ENCODE measurements around the gene CERS4. TPM values are rescaled to one million over a fixed set of nuclear protein-coding genes. Genes with fewer than 3 reads are reported as not detected.
A peak's percentile ranks its signal among the peaks of the same experiment; 100 is the strongest.

Gene CERS4
- total RNA-seq, 1 experiment from 2014 or later = 4.8 TPM

- Histone ChIP-seq H3K27me3 (replicated peaks; ENCODE audit: insufficient read depth, low read depth, low read length, poor library complexity) (no peaks in the 10 kb centered on the region), H3K27ac (ENCODE audit: low read depth, low read length, poor library complexity, severe bottlenecking) (no peak overlapping the region), H3K36me3 (ENCODE audit: insufficient read depth, low read length, poor library complexity, severe bottlenecking) (peaks cover 8% of the 10 kb centered on the region), H3K4me3 (ENCODE audit: low read depth, low read length, poor library complexity, severe bottlenecking) (no peak overlapping the region), H3K9me3 (ENCODE audit: low read depth, low read length, poor library complexity, severe bottlenecking) (no peaks in the 10 kb centered on the region), H3K4me1 (ENCODE audit: insufficient read depth, low read length, poor library complexity, severe bottlenecking) (peaks cover 8% of the 10 kb centered on the region)
- BruUV-seq (replicated peaks) = no TSS peak
- DNase-seq (ENCODE audit: low spot score) = no peak
- ChIA-PET POLR2A (ENCODE audit: low non-redundant PET) (no interaction called here), CTCF (no interaction called here)
- intact Hi-C loops (cut with micrococcal nuclease; ENCODE audit: unreplicated experiment) = no loop called here
- TF ChIP-seq EZH2 (IDR thresholded peaks at IDR 0.05; ENCODE audit: borderline replicate concordance, low read depth, low read length, poor library complexity, severe bottlenecking) (no peak), CTCF (conservative IDR thresholded peaks at IDR 0.05; ENCODE audit: low read depth, low read length) (no peak)
These were observed 93.6 kb downstream of the CERS4 start for GRCh38 chr19:8302734-8303133.

- CTCF ChIA-PET = no interaction called here
- BruUV-seq (replicated peaks) = no TSS peak
These were observed 95.9 kb downstream of the CERS4 start for GRCh38 chr19:8304841-8305621.

GRCh38 chr19:8305798-8306197, 96.6 kb downstream of the CERS4 start:
- peaks cover 13% of the 10 kb centered on the region for H3K36me3 ChIP-seq (ENCODE audit: insufficient read depth, low read length, poor library complexity, severe bottlenecking)
- H3K27me3 ChIP-seq (replicated peaks; ENCODE audit: insufficient read depth, low read depth, low read length, poor library complexity) = no peaks in the 10 kb centered on the region
- TF ChIP-seq CTCF (conservative IDR thresholded peaks at IDR 0.05; ENCODE audit: low read depth, low read length) (no peak), EZH2 (IDR thresholded peaks at IDR 0.05; ENCODE audit: borderline replicate concordance, low read depth, low read length, poor library complexity, severe bottlenecking) (no peak)
- POLR2A ChIA-PET (ENCODE audit: low non-redundant PET) = no interaction called here
- H3K4me1 ChIP-seq (ENCODE audit: insufficient read depth, low read length, poor library complexity, severe bottlenecking) = peaks cover 15% of the 10 kb centered on the region
- no peaks in the 10 kb centered on the region for H3K9me3 ChIP-seq (ENCODE audit: low read depth, low read length, poor library complexity, severe bottlenecking)
- BruUV-seq (replicated peaks) = no TSS peak
- no peak overlapping the region for H3K4me3 ChIP-seq (ENCODE audit: low read depth, low read length, poor library complexity, severe bottlenecking)
- intact Hi-C loops (cut with micrococcal nuclease; ENCODE audit: unreplicated experiment) = no loop called here
- no peak for DNase-seq (ENCODE audit: low spot score)
- CTCF ChIA-PET = no interaction called here
- peak overlapping the region; percentile 90 for H3K27ac ChIP-seq (ENCODE audit: low read depth, low read length, poor library complexity, severe bottlenecking)

More at GRCh38 chr19:8304841-8305621, 95.9 kb downstream of the CERS4 start:
- Histone ChIP-seq H3K4me3 (ENCODE audit: low read depth, low read length, poor library complexity, severe bottlenecking) (no peak overlapping the region), H3K4me1 (ENCODE audit: insufficient read depth, low read length, poor library complexity, severe bottlenecking) (peaks cover 15% of the 10 kb centered on the region), H3K27me3 (replicated peaks; ENCODE audit: insufficient read depth, low read depth, low read length, poor library complexity) (no peaks in the 10 kb centered on the region), H3K27ac (ENCODE audit: low read depth, low read length, poor library complexity, severe bottlenecking) (no peak overlapping the region), H3K9me3 (ENCODE audit: low read depth, low read length, poor library complexity, severe bottlenecking) (no peaks in the 10 kb centered on the region), H3K36me3 (ENCODE audit: insufficient read depth, low read length, poor library complexity, severe bottlenecking) (peaks cover 13% of the 10 kb centered on the region)
- TF ChIP-seq EZH2 (IDR thresholded peaks at IDR 0.05; ENCODE audit: borderline replicate concordance, low read depth, low read length, poor library complexity, severe bottlenecking) (no peak), CTCF (conservative IDR thresholded peaks at IDR 0.05; ENCODE audit: low read depth, low read length) (no peak)
- intact Hi-C loops (cut with micrococcal nuclease; ENCODE audit: unreplicated experiment) = no loop called here
- DNase-seq (ENCODE audit: low spot score) = peak; percentile 47
- POLR2A ChIA-PET (ENCODE audit: low non-redundant PET) = no interaction called here

Data from A673 (cell line).